GM19438 (cell line): ENCODE results near the gene KRT77.

ENCODE experiments used
- ATAC-seq: cut with Tn5 transposase; IDR thresholded peaks from one replicate; pipeline ENCODE4 v1.9.1; 2021; ENCODE audit warnings: low read depth; ENCODE audit not compliant: unreplicated experiment

Gene KRT77

DNA sequence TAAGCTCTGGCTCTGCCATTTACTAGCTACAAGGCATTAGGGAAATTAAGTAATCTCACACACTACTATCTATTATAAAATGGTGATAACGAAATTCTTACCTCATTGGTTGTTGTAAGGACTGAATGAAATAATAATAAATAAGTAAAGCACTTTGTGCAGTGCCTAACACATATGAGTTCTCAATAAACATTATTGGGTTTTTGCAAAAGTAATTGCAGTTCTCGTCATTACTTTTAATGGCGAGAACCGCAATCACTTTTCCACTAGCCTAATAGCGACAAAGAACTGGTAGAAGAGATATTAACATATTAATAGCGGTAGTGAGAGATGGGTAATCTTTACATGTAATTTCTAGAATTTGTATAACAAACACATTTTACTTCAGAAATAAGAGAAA, 9.2 kb downstream of the KRT77 start:
- no peak for ATAC-seq

GRCh38 chr12:52693261-52693660, 10.1 kb downstream of the KRT77 start:
- ATAC-seq: no peak

- ATAC-seq: no peak
Measured at GRCh38 chr12:52692254-52692653, 11.1 kb downstream of the KRT77 start.

GRCh38 chr12:52691841-52692150, 11.5 kb downstream of the KRT77 start:
- no peak for ATAC-seq

GRCh38 chr12:52691076-52691840, 12.1 kb downstream of the KRT77 start:
- no peak for ATAC-seq

GRCh38 chr12:52690351-52691075, 12.8 kb downstream of the KRT77 start:
- ATAC-seq: no peak

GRCh38 chr12:52689936-52690335, 13.4 kb downstream of the KRT77 start:
- no peak for ATAC-seq

DNA sequence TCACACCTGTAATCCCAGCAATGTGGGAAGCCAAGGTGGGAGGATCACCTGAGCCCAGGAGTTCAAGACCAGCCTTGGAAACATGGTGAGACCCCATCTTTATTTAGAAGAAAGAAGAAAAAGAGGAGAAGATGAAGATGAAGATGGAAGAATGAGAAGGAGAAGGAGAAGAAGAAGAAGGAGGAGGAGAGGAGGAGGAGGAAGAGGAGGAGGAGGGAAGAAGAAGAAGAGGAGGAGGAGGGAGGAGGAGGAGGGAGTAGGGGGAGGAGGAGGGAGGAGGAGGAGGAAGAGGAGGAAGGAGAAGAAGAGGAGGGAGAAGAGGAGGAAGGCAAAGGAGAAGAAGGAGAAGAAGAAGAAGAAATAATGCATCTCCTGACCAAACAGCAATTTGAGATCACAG, 14.1 kb downstream of the KRT77 start:
- no peak for ATAC-seq

DNA sequence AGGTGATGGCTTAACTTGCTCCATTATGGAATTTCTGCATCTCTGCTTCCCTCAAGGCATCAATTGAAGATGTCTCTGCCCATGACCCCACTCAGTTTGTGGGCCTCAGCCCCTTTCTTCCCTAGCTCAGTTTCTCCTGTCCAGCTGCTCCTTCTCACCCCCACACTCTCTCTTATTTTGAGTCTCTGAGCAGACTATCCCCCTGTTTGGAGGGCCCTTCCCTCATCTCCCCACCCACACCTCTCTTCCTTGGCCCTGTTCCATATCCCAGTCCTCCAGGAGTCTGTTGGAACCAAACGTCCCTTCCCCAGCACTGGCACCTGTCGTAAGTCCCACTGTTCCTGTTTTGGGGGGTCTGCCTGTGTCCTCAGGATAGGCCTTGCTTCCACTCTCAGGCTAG, 14.8 kb downstream of the KRT77 start:
- no peak for ATAC-seq

- no peak for ATAC-seq
Measured at GRCh38 chr12:52687497-52688385, 15.6 kb downstream of the KRT77 start.

- ATAC-seq: no peak
Measured at GRCh38 chr12:52686756-52687487, 16.4 kb downstream of the KRT77 start.

DNA sequence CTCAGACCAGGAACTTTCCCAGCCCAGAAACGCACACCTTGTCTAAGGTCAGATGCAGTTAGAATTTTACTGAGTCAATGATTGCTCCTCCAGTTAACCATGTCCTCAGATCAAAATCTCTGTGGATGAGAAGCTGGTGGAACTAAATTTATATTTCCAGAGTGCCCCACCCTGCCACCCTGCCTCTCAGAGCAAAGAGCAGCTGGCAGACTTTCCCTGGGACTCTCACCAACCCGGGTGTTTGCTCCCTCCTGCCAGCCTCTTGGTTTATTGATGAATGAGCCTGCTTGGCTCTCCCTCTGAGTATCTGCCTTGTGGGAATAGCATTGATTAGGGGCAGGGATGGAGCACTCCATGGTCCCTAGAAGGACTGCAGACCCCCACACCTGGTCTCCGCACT, 17.3 kb downstream of the KRT77 start:
- no peak for ATAC-seq

DNA sequence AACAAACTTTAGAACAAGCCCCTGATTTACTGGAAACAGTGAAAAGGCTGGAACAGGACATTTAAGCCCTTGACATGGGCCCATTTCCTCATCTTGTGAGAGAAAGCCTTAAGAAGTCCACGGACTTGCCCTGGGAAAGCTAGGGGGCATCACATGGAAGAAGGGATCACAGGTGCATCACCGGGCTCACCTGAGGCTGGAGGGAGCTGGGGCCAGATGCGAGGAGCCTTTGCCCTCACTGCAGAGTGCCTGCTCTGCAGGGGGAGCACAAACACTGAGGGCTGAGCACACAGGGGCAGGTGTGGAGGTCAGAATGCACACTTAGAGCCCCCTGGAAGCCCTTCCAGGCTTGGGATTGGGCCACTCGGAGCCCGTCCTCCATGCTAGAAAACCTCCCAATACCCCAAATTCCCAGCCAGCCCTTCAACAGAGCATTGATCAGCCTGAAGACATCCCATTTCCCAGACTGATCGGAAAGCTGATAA, 17.9 kb downstream of the KRT77 start:
- no peak for ATAC-seq

- ATAC-seq: no peak
Measured at GRCh38 chr12:52684431-52684830, 18.9 kb downstream of the KRT77 start.

DNA sequence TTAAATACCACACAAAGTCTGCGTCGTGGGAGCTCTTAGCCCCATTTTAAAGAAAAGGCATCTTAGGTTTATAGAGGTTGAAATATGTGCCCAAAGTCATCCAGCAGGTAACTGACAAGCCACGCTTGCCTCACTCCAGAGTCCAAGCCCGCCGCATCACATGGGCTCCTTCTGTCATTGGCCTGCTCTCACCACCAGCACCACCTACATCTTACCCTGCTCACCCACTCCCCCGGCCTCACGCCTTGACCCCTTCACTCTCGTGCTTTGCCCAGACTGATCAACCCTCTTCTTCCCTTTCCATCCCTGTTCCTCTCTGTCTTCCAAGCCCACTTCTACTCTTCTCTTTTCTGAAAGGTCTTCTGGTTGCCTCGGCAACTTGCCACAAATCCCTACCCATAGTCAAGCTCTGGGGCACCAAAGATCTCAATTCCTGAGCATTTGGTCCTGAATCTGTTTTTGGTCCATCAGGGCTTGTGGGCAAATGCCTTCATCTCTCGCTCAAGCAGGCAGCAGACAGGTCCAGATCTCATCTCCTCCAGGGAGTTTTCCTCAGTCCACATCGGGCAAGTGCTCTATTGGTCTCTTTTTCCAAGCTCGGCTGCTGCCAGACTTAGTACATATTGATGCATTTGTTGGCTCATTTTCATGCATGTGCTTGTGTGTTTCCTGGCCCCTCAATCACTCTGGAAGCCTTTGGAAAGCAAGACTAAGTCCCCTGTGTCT, 19.6 kb downstream of the KRT77 start:
- no peak for ATAC-seq

DNA sequence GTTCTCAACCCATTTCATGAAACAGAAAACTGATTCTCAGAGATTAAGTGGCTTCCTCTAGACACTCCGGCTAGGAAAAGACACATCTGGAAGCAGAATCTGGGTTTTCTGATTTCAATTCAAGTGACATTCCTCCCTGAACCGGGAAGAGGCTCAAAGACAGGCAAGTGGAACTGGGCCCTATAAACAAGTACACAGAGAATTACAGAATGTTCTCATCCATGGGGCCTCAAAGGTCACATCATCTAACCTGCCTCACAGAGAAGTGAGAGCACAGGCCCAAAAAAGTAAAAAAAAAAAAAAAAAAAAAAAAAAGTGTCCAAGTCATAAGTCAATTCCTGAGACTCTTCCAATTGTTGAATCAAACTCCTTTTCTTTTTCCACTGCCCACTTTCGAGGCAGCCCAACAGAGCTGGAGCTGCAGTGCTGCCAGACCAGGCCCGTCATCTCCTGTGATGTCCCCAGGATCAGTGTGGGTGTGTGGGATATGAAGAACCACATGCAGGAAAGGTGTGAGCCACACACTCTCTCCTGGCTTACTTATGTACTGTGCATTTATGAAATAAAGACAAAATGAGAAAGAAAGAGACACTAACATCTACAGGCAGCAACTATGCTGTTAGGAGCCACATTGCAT, 20.3 kb downstream of the KRT77 start:
- ATAC-seq: no peak

- ATAC-seq: no peak
Measured at GRCh38 chr12:52682381-52682660, 21.0 kb downstream of the KRT77 start.

DNA sequence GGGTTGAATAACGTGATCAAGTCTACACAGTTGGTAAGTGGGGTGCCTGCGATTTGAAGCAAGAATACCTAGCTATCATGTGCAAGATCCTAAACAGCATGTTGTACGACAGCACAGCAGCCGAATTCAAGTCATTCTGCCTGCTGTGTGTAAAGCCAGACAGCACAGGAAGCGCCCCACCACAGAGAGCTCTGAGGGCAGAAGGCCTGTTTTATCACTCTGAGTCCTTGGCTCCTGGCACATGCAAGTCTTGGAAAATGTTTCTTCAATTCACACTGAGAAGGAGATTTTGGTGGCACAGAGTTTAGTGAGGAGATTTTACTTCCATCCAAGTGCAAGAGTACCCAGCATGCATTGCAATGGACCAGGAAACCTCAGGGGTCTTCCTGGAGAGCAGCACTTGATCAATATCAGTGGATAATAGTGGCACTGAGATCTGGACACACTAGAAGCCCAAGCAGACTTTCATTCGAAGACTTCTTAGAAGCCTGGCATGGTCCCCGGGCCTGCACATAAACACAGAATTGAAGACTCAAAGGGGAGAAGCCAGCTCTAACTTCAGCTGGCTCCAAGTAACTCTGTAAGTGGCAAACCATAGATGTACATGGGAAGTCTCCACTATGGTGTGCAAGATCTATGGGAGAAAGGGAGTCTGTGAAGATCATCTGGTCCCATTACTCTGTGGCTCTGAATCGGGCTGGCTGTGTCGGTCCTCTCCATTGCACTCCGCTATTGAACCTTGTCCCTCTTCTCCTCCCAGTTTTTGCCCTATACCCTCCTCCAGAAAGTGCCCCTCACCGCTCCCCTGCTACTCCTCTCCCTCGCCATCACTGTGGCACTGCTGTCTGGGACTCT, 21.6 kb downstream of the KRT77 start:
- ATAC-seq: no peak

DNA sequence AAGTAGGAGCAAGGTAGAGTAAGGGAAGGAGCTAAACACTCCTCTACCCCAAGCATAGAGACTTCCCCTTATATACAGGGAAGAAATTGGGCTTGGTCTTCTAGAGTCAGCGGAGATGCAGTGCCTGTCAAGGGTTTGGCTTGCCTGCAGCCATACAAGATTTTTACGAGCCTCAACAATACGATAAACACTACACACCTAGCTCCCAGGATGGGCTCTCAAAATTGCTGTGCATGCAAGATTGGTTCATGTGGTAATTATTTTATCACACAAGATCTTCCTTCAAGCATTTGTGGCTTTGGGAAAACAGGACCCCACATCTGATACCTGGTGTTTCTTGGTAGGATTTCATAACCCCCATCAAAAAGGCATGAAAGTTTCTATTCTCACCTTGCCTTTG, 23.0 kb downstream of the KRT77 start, which contains the start of gene KRT1:
TSS of gene KRT1 (minus strand) at position 45 of the 400 bp plus-strand sequence. CDS start 59 bp downstream, outside the sequence.
- no peak for ATAC-seq
